Hematopoietic multipotent progenitor cell treated with erythropoietin and hydrocortisone succinate and interleukin-3 and kit ligand, for 6 days (in vitro differentiated cells): ENCODE measurements around the gene ZFYVE19.
"Not testable (repeated sequence)": the region's sequence is repeated elsewhere in the genome, so short reads cannot be mapped to it uniquely, and the experiment has no call there.

Experiments used
- DNase-seq: peaks from one replicate; pipeline ENCODE4 v3.0.0-alpha.2; 2015

The ZFYVE19 gene

DNA sequence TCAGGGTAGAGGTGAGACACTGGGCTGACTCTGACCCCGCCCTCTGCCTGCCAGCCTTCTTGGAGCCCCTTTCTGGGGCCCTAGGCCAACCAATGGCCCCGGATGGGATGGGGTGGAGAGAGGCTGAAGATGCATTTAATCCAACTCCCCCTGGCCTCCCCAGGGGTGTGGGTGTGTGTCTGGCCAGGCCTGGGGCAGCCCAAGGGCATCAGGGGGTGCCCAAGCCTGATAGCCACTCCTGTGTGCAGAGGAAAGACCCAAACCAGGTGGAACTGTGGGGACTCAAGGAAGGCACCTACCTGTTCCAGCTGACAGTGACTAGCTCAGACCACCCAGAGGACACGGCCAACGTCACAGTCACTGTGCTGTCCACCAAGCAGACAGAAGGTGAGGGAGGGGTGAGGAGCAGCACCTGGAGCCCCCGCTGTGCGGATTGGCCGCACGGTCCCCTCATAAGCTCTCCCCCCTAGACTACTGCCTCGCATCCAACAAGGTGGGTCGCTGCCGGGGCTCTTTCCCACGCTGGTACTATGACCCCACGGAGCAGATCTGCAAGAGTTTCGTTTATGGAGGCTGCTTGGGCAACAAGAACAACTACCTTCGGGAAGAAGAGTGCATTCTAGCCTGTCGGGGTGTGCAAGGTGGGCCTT, 46.5 kb downstream of the ZFYVE19 start:
- no peak for DNase-seq

DNA sequence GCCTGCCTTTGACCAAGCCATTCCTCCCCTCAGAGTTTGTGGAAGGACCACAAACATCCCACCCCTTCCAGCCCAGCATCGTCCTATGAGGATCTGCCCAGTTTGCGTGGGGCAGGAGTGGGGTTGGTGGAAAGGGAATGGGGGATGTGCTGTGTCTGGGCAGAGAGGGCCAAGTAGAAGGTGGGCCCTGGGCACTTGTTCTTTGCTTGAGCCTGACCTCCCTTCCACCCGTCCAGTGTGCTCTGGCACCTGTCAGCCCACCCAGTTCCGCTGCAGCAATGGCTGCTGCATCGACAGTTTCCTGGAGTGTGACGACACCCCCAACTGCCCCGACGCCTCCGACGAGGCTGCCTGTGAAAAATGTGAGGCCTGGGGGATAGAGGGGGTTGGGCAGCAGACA, 47.3 kb downstream of the ZFYVE19 start:
- DNase-seq: no peak

DNA sequence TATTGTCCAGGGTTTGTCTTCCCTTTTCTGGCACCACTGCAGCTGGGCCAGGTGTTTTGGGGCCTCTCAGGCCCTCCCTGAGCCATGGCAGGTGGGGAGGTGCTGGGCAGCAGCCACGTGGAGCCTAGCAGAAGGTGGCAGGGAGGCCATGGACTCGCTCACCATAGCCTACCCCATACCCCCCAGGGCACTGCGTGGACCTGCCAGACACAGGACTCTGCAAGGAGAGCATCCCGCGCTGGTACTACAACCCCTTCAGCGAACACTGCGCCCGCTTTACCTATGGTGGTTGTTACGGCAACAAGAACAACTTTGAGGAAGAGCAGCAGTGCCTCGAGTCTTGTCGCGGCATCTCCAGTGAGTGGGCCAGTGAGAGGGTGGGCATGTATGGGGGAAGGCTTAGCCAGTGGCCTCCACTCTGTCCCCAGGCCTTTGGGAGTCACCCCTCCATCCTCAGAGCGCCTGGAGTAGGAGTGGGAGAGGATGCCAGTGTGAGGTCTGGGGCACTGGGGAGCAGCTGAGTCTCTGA, 48.9 kb downstream of the ZFYVE19 start:
- DNase-seq: no peak

DNA sequence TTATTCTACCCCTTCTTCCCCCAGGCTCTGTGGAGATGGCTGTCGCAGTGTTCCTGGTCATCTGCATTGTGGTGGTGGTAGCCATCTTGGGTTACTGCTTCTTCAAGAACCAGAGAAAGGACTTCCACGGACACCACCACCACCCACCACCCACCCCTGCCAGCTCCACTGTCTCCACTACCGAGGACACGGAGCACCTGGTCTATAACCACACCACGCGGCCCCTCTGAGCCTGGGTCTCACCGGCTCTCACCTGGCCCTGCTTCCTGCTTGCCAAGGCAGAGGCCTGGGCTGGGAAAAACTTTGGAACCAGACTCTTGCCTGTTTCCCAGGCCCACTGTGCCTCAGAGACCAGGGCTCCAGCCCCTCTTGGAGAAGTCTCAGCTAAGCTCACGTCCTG, 49.9 kb downstream of the ZFYVE19 start:
- no peak for DNase-seq

DNA sequence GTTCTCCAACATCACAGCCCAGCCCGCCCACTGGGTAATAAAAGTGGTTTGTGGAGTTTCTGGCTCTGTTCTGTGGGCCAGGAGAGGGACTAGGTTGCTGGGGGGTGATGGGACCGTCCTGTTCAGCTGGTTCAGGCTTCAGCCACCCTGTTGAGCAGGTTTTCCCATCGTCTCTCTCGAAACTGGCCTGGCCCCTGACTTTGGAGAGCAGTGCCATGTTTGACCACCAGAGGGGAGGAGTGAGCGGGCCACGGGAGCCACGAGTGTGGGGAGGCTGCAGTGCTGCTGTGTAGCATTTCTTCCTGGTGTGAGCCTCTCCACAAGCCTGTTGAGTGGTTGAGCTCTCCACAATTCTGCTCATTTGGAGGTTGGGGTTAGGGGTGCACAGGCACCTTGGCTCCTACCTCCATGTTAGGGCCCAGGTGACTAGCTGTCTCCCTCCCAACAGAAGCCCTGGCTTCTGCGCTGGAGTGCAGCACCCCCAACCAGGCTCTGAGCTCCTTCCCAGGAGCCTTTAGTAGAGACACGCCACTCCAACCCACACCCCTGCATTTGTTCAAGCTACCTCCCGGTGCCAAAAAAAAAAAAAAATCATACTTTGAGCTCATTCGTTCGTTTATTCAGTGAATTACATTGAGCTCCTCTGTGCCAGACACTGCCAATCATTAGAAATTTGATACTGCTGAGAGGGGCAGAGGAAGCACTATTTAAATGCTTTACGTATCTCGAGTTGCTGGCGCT, 50.9 kb downstream of the ZFYVE19 start:
- peak; percentile 85 for DNase-seq

DNA sequence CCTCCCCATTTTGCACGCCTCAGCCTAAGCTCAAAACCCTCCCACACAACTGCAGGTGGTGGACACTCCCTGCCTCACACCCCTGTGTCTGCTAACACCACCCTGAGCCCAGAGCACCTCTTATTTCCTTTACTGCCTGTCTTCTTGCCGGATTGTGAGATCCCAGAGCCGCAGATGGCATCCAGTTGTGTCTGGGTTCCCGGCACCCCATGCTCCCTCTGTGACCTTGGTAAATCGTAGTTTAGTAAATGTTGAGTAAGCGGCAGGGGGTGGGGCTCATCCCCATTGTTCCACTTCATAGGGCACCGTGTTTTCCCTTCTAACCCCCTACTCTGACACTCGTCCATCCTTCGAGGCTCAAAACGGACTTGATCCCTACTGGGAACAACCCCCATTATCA, 51.8 kb downstream of the ZFYVE19 start:
- DNase-seq: no peak

DNA sequence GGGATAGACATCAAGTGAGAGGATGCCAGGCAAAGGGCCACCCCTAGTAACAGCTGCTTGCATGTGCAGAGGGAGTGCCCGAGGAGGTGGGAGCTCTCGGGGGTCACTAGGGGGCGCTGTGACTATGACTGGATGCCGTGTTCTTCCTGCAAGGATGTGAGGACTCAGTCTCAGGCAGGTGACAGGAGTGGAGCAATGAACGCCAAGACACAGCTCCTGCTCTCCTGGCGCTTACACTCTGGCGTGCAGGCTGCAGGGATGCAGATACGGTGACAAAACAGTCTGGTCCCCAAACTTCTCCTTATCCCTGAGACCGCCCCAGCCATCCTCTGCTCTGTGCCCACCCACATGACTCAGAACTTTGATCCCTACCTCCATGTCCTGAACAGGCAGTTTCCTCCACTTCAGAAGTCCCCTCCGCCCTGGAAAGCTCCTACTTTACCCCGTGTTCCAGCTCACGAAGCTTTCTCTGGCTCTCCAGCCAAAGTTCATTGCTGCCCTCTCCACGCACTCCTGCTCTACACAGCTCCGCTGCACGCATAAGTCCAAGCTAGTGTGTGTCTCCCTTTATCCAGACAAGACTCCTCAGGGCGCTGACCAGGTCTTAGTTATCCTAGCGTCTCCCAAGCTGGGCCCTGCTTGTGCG, 52.4 kb downstream of the ZFYVE19 start:
- peak; percentile 93 for DNase-seq

DNA sequence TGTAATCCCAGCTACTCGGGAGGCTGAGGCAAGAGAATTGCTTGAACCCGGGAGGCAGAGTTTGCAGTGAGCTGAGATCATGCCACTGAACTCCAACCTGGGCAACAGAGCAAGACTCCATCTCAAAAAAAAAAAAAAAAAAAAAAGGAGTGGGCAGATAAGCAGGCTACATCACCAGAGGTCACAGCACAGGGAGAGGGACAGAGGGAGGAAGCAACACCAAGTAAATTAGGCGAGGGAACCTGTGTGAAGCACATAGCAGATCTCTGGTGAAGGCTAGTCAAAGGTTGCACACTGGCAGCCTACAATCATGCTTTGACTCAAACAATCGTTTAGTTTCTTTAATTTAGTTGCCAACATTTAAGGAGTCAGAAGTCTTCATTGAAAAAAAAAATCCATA, 54.3 kb downstream of the ZFYVE19 start:
- not testable (repeated sequence) for DNase-seq

DNA sequence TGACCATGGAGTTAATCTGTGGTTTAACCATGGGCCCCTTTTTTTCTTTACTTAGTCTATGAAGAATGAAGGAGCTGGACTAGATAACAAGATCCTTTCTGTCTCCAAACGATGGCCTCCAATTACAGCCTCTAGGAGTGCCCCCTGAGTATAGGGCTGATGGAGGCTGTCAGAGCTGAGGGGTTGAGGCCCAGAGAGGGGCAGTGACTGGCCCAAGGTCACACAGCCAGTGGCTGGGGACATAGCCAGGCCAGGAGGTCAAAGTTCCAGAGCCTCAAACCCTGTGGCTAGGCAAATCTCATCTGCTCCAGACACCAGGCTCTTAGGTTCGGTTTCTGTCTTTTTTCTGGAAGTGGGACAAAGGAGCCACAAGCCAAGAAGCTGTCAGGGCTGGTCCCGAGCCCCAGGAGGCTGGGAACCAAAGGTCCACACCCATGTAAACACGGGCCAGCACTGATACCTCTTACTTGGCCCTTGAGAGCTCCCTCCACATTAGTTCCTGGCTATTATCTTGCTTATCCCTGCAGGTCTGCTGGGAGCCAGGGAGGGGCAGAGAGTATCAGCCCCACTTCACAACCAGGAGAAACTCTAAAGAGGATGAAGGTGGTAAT, 56.9 kb downstream of the ZFYVE19 start:
- DNase-seq: no peak
